Suprapubic skin (tissue), 4 donors: ENCODE results near the gene TAF5.

Experiments used
- CTCF ChIP-seq, 2 donors: fragments of 200-600 bp in 1 of 2; fragments of 450-650 bp in 1 of 2; sonication (generic) in 1 of 2; IDR thresholded peaks; one replicate each; pipeline ENCODE4 v1.5.1; 2016 to 2019; ENCODE audit warnings: antibody characterized with exemption in 2 of 2, mild to moderate bottlenecking in 1 of 2, moderate library complexity in 1 of 2
- POLR2A ChIP-seq, 2 donors: fragments of 450-650 bp; IDR thresholded peaks; one replicate each; pipeline ENCODE4 v1.6.1; 2017; ENCODE audit warnings: antibody characterized with exemption in 2 of 2, mild to moderate bottlenecking in 2 of 2, moderate library complexity in 2 of 2
- POLR2AphosphoS5 ChIP-seq, 3 donors: sonication (generic); formaldehyde crosslinking; IDR thresholded peaks; one replicate each; pipeline ENCODE4 v1.6.1; 2017; ENCODE audit warnings: antibody characterized with exemption in 3 of 3

GRCh38 chr10:103417601-103418000 is 49.8 kb downstream of the TAF5 start:
- TF ChIP-seq CTCF (IDR thresholded peaks at IDR 0.05) (no peak), POLR2AphosphoS5 (IDR thresholded peaks at IDR 0.05) (no peak), POLR2A (IDR thresholded peaks at IDR 0.05) (no peak)
